Testis (tissue), 2 donors: ENCODE data around the gene TLR1.

Source experiments
- CTCF ChIP-seq, 3 experiments: fragments of 450-650 bp in 2 of 3; fragments of 200-600 bp in 1 of 3; sonication (generic) in 1 of 3; IDR thresholded peaks; one replicate each; pipeline ENCODE4 v1.5.1; 2016 to 2019; ENCODE audit warnings: antibody characterized with exemption in 3 of 3, mild to moderate bottlenecking in 2 of 3, moderate library complexity in 1 of 3
- POLR2A ChIP-seq: fragments of 450-650 bp; IDR thresholded peaks from one replicate; pipeline ENCODE4 v1.6.1; 2017; ENCODE audit warnings: antibody characterized with exemption, mild to moderate bottlenecking, moderate library complexity

- no peak for TF ChIP-seq CTCF (IDR thresholded peaks at IDR 0.05)
- TF ChIP-seq POLR2A: no peak
Observed at GRCh38 chr4:38751341-38752010, 53.1 kb downstream of the TLR1 start.
